Stimulated activated effector memory CD8-positive, alpha-beta T cell treated with anti-CD3 and anti-CD28 coated beads, Interleukin-12 subunit alpha, Interleukin-12 subunit beta, amount 100 ng/mL, for 72 hours (primary cell): Measurements from ENCODE around the gene COMMD10.
A peak's percentile ranks its signal among the peaks of the same experiment; 100 is the strongest.
"Not testable (repeated sequence)": the region's sequence is repeated elsewhere in the genome, so short reads cannot be mapped to it uniquely, and the experiment has no call there.

Experiments
- ATAC-seq: fragments of 150-1000 bp; cut with Tn5 transposase; 2 replicates; pipeline ENCODE4 v1.10.0; 2021
- DNase-seq, 2 donors: peaks; one replicate each; pipeline ENCODE4 v3.0.0; 2021 to 2022; ENCODE audit warnings: low spot score in 2 of 2
- H3K27ac Mint-ChIP-seq: one replicate; pipeline ENCODE4 v1.8.0; 2022; ENCODE audit warnings: mild to moderate bottlenecking, mixed read lengths
- H3K36me3 Mint-ChIP-seq: one replicate; pipeline ENCODE4 v1.8.0; 2022; ENCODE audit warnings: mild to moderate bottlenecking, mixed read lengths
- H3K4me1 Mint-ChIP-seq: one replicate; pipeline ENCODE4 v1.8.0; 2022; ENCODE audit warnings: mixed read lengths
- H3K4me3 Mint-ChIP-seq: one replicate; pipeline ENCODE4 v1.8.0; 2022; ENCODE audit warnings: mild to moderate bottlenecking, mixed read lengths
- H3K9me3 Mint-ChIP-seq: one replicate; pipeline ENCODE4 v1.8.0; 2022; ENCODE audit warnings: mixed read lengths

COMMD10 gene

GRCh38 chr5:116076496-116076895, 8.3 kb upstream of the COMMD10 start:
- H3K9me3 Mint-ChIP-seq, result no peaks in the 10 kb centered on the region
- DNase-seq (no peak), ATAC-seq (peak; percentile 87)
- peak overlapping the region; percentile 11 for H3K4me3 Mint-ChIP-seq
- no peaks in the 10 kb centered on the region for H3K36me3 Mint-ChIP-seq
- H3K4me1 Mint-ChIP-seq, result peaks cover 25% of the 10 kb centered on the region
- peak overlapping the region; percentile 39 for H3K27ac Mint-ChIP-seq

- no peak for DNase-seq
- peaks cover 30% of the 10 kb centered on the region for H3K4me1 Mint-ChIP-seq
- ATAC-seq, result no peak
- no peaks in the 10 kb centered on the region for H3K36me3 Mint-ChIP-seq
- H3K4me3 Mint-ChIP-seq, result no peak overlapping the region
- H3K27ac Mint-ChIP-seq, result no peak overlapping the region
- H3K9me3 Mint-ChIP-seq, result no peaks in the 10 kb centered on the region
Measured at GRCh38 chr5:116078199-116078598, 6.6 kb upstream of the COMMD10 start.

- H3K36me3 Mint-ChIP-seq, result no peaks in the 10 kb centered on the region
- H3K27ac Mint-ChIP-seq, result peak overlapping the region; percentile 91
- ATAC-seq (peak; percentile 53), DNase-seq (peak in 1 of 2 donors; percentile 60)
- H3K4me3 Mint-ChIP-seq, result peak overlapping the region; percentile 77
- peaks cover 15% of the 10 kb centered on the region for H3K4me1 Mint-ChIP-seq
- H3K9me3 Mint-ChIP-seq, result no peaks in the 10 kb centered on the region
Measured at GRCh38 chr5:116084287-116084691, 536 bp upstream of the COMMD10 start.

GRCh38 chr5:116086309-116086708, 1.5 kb downstream of the COMMD10 start:
- H3K27ac Mint-ChIP-seq, ATAC-seq, H3K9me3 Mint-ChIP-seq, DNase-seq, H3K36me3 Mint-ChIP-seq: not testable (repeated sequence)
- H3K4me1 Mint-ChIP-seq, result peaks cover 15% of the 10 kb centered on the region
- peak overlapping the region; percentile 77 for H3K4me3 Mint-ChIP-seq

GRCh38 chr5:116088062-116088461, 3.2 kb downstream of the COMMD10 start:
- H3K36me3 Mint-ChIP-seq, result peaks cover 23% of the 10 kb centered on the region
- no peaks in the 10 kb centered on the region for H3K9me3 Mint-ChIP-seq
- ATAC-seq, result no peak
- peaks cover 10% of the 10 kb centered on the region for H3K4me1 Mint-ChIP-seq
- H3K4me3 Mint-ChIP-seq, result no peak overlapping the region
- DNase-seq, result no peak
- H3K27ac Mint-ChIP-seq, result no peak overlapping the region

GRCh38 chr5:116090302-116090701, 5.5 kb downstream of the COMMD10 start:
- H3K4me3 Mint-ChIP-seq, result no peak overlapping the region
- H3K4me1 Mint-ChIP-seq, result no peaks in the 10 kb centered on the region
- peaks cover 40% of the 10 kb centered on the region for H3K36me3 Mint-ChIP-seq
- ATAC-seq (no peak), DNase-seq (no peak)
- H3K9me3 Mint-ChIP-seq, result no peaks in the 10 kb centered on the region
- H3K27ac Mint-ChIP-seq, result no peak overlapping the region

GRCh38 chr5:116091416-116091815, 6.6 kb downstream of the COMMD10 start:
- Mint-ChIP-seq H3K4me3 (no peak overlapping the region), H3K36me3 (peaks cover 51% of the 10 kb centered on the region), H3K27ac (no peak overlapping the region), H3K9me3 (no peaks in the 10 kb centered on the region), H3K4me1 (no peaks in the 10 kb centered on the region)
- DNase-seq (no peak), ATAC-seq (no peak)

- no peaks in the 10 kb centered on the region for H3K4me1 Mint-ChIP-seq
- peaks cover 60% of the 10 kb centered on the region for H3K36me3 Mint-ChIP-seq
- H3K27ac Mint-ChIP-seq, result no peak overlapping the region
- H3K9me3 Mint-ChIP-seq, result no peaks in the 10 kb centered on the region
- ATAC-seq (no peak), DNase-seq (no peak)
- H3K4me3 Mint-ChIP-seq, result no peak overlapping the region
Measured at GRCh38 chr5:116097301-116097700, 12.5 kb downstream of the COMMD10 start.

- DNase-seq, result no peak
- Mint-ChIP-seq H3K4me1 (peaks cover under 1% of the 10 kb centered on the region), H3K4me3 (no peak overlapping the region), H3K36me3 (peaks cover 43% of the 10 kb centered on the region), H3K27ac (no peak overlapping the region), H3K9me3 (no peaks in the 10 kb centered on the region)
- ATAC-seq, result no peak
Measured at GRCh38 chr5:116098998-116099397, 14.2 kb downstream of the COMMD10 start.

GRCh38 chr5:116104941-116105340, 20.1 kb downstream of the COMMD10 start:
- H3K4me3 Mint-ChIP-seq, H3K9me3 Mint-ChIP-seq, ATAC-seq, H3K27ac Mint-ChIP-seq, DNase-seq: not testable (repeated sequence)
- Mint-ChIP-seq H3K36me3 (peaks cover 18% of the 10 kb centered on the region), H3K4me1 (peaks cover 38% of the 10 kb centered on the region)

GRCh38 chr5:116115163-116115562, 30.3 kb downstream of the COMMD10 start:
- Mint-ChIP-seq H3K36me3 (no peaks in the 10 kb centered on the region), H3K27ac (no peak overlapping the region), H3K9me3 (peaks cover 28% of the 10 kb centered on the region), H3K4me3 (no peak overlapping the region), H3K4me1 (peaks cover 18% of the 10 kb centered on the region)
- no peak for DNase-seq
- ATAC-seq, result no peak

- no peak for DNase-seq
Measured at GRCh38 chr5:116130471-116130870, 45.6 kb downstream of the COMMD10 start.

GRCh38 chr5:116130976-116131375, 46.2 kb downstream of the COMMD10 start:
- no peak for ATAC-seq
- Mint-ChIP-seq H3K9me3 (no peaks in the 10 kb centered on the region), H3K36me3 (no peaks in the 10 kb centered on the region), H3K4me3 (no peak overlapping the region), H3K4me1 (peaks cover 9% of the 10 kb centered on the region), H3K27ac (no peak overlapping the region)
- no peak for DNase-seq

More at GRCh38 chr5:116130471-116130870, 45.6 kb downstream of the COMMD10 start:
- H3K36me3 Mint-ChIP-seq, result no peaks in the 10 kb centered on the region
- peaks cover 7% of the 10 kb centered on the region for H3K4me1 Mint-ChIP-seq
- H3K9me3 Mint-ChIP-seq, result no peaks in the 10 kb centered on the region
- H3K27ac Mint-ChIP-seq, result no peak overlapping the region
- no peak for ATAC-seq
- H3K4me3 Mint-ChIP-seq, result no peak overlapping the region

- Mint-ChIP-seq H3K36me3 (no peaks in the 10 kb centered on the region), H3K4me1 (peaks cover 15% of the 10 kb centered on the region), H3K27ac (no peak overlapping the region), H3K9me3 (no peaks in the 10 kb centered on the region), H3K4me3 (no peak overlapping the region)
- no peak for ATAC-seq
- DNase-seq, result no peak
Measured at GRCh38 chr5:116133281-116133680, 48.5 kb downstream of the COMMD10 start.

GRCh38 chr5:116135344-116135743, 50.5 kb downstream of the COMMD10 start:
- Mint-ChIP-seq H3K27ac (no peak overlapping the region), H3K9me3 (no peaks in the 10 kb centered on the region), H3K4me1 (peaks cover 15% of the 10 kb centered on the region), H3K4me3 (no peak overlapping the region), H3K36me3 (no peaks in the 10 kb centered on the region)
- no peak for DNase-seq
- peak; percentile 87 for ATAC-seq

GRCh38 chr5:116137544-116138378, 52.9 kb downstream of the COMMD10 start:
- no peak overlapping the region for H3K27ac Mint-ChIP-seq
- H3K36me3 Mint-ChIP-seq, result no peaks in the 10 kb centered on the region
- ATAC-seq (no peak), DNase-seq (no peak)
- H3K4me3 Mint-ChIP-seq, result no peak overlapping the region
- peaks cover 15% of the 10 kb centered on the region for H3K4me1 Mint-ChIP-seq
- H3K9me3 Mint-ChIP-seq, result no peaks in the 10 kb centered on the region
